ENCODE data around the gene SLC25A21. TPM values are rescaled to one million over a fixed set of nuclear protein-coding genes. Genes with fewer than 3 reads are reported as not detected.
A peak's percentile ranks its signal among the peaks of the same experiment; 100 is the strongest.

SLC25A21 gene
- total and polyA plus RNA-seq, 2 of the 13 experiments (the other 11 are each of a cell fraction or from before 2014, with no cell fraction given): 1.9 to 2.9 TPM

- TF ChIP-seq ATF3 (CRISPR knock-in tag; IDR thresholded peaks at IDR 0.05): 0 out of 2 replicates have a peak, but pooled peaks have one; percentile 28
- TF ChIP-seq EHMT2 (IDR thresholded peaks at IDR 0.05; ENCODE audit: borderline replicate concordance, low read depth, low read length): 0 out of 2 replicates have a peak, but pooled peaks have one; percentile 26
- peak; percentile 55; the same call in 1 of the 2 replicates for TF ChIP-seq CBX5 (CRISPR knock-in tag; IDR thresholded peaks at IDR 0.05; ENCODE audit: borderline replicate concordance)
- peak; percentile 74 to 88 for TF ChIP-seq MAFK (conservative IDR thresholded peaks at IDR 0.05 in 1 of 2, IDR thresholded peaks at IDR 0.05 in 1 of 2; ENCODE audit: low read length in 2 of 2)
- no peak for TF ChIP-seq MTF2 (CRISPR knock-in tag; IDR thresholded peaks at IDR 0.05; ENCODE audit: borderline replicate concordance)
- no peak for TF ChIP-seq ZFP62 (CRISPR knock-in tag; IDR thresholded peaks at IDR 0.05)
- no peak for TF ChIP-seq GTF2F1 (IDR thresholded peaks at IDR 0.05; ENCODE audit: low read length)
- peak; percentile 70 for TF ChIP-seq FOSL2 (CRISPR knock-in tag; IDR thresholded peaks at IDR 0.05)
- TF ChIP-seq ZNF251 (CRISPR knock-in tag; IDR thresholded peaks at IDR 0.05): no peak
Measured at GRCh38 chr14:36976571-36977023, 195.8 kb downstream of the SLC25A21 start (continued).

GRCh38 chr14:36975834-36976233 is 196.6 kb downstream of the SLC25A21 start:
- Histone ChIP-seq H2AFZ (ENCODE audit: low read length) (peak overlapping the region; percentile 6), H4K20me1 (ENCODE audit: insufficient read depth, low read length) (no peaks in the 10 kb centered on the region), H3K36me3 (replicated peaks in 1 of 2; ENCODE audit: control insufficient read depth in 1 of 2, insufficient read depth in 2 of 2, low read length in 2 of 2) (no peaks in the 10 kb centered on the region), H3K4me1 (ENCODE audit: insufficient read depth, low read length) (peaks cover 28% of the 10 kb centered on the region), H3K9ac (ENCODE audit: insufficient read depth, low read depth, low read length) (no peak overlapping the region), H3K79me2 (ENCODE audit: insufficient read depth, low read length) (no peaks in the 10 kb centered on the region), H3K4me3 (replicated peaks in 1 of 3; ENCODE audit: insufficient read depth in 1 of 3, low read depth in 2 of 3, low read length in 3 of 3) (no peak overlapping the region), H3K27me3 (ENCODE audit: control insufficient read depth in 1 of 2, insufficient read depth in 2 of 2, low read length in 2 of 2) (no peaks in the 10 kb centered on the region), H3K27ac (ENCODE audit: extremely low read length, insufficient read depth, low read length) (no peak overlapping the region), H3K4me2 (ENCODE audit: low read depth, low read length) (0 out of 2 replicates have a peak overlapping the region, but pooled peaks have one; percentile 2), H3K9me3 (ENCODE audit: low read length) (no peaks in the 10 kb centered on the region)
- ATAC-seq (peak; percentile 80), FAIRE-seq (no peak), DNase-seq (ENCODE audit: low spot score) (peak; percentile 79)
- ChIA-PET POLR2A (no interaction called here), CTCF (ENCODE audit: low intra/inter-chr PET ratio, low total read pairs) (interaction anchor here (0.7 kb wide), 1 partner anchor 422 kb away, joined by 3 read pairs; no protein-coding TSS in a partner anchor)
- intact Hi-C loops (cut with micrococcal nuclease; ENCODE audit: unreplicated experiment) (no loop called here), in situ Hi-C loops (cut with HindIII; ENCODE audit: extremely low pct_ligation_motif_present, low pct_unique_long_range_greater_than_20kb) (no loop called here)
- BruUV-seq (replicated peaks): no TSS peak
- WGBS (ENCODE audit: low lambda C conversion rate): 35% methylated on average over 3 of the region's 3 CpGs
- TF ChIP-seq RXRB (CRISPR knock-in tag; IDR thresholded peaks at IDR 0.05; ENCODE audit: borderline replicate concordance): peak; percentile 22; the same call in 1 of the 2 replicates
- no peak for TF ChIP-seq HOXA3 (CRISPR knock-in tag; IDR thresholded peaks at IDR 0.05)
- peak; percentile 6; the same call in 1 of the 2 replicates for TF ChIP-seq FOXA3 (CRISPR knock-in tag; IDR thresholded peaks at IDR 0.05)
- TF ChIP-seq HOXA9 (CRISPR knock-in tag; IDR thresholded peaks at IDR 0.05; ENCODE audit: borderline replicate concordance): no peak
- TF ChIP-seq MZF1 (CRISPR knock-in tag; IDR thresholded peaks at IDR 0.05; ENCODE audit: borderline replicate concordance): no peak
- peak; percentile 9; the same call in 1 of the 2 replicates for TF ChIP-seq FOSL2 (CRISPR knock-in tag; IDR thresholded peaks at IDR 0.05)
- TF ChIP-seq TBP (CRISPR knock-in tag; IDR thresholded peaks at IDR 0.05): no peak
- TF ChIP-seq, protein P1, sequence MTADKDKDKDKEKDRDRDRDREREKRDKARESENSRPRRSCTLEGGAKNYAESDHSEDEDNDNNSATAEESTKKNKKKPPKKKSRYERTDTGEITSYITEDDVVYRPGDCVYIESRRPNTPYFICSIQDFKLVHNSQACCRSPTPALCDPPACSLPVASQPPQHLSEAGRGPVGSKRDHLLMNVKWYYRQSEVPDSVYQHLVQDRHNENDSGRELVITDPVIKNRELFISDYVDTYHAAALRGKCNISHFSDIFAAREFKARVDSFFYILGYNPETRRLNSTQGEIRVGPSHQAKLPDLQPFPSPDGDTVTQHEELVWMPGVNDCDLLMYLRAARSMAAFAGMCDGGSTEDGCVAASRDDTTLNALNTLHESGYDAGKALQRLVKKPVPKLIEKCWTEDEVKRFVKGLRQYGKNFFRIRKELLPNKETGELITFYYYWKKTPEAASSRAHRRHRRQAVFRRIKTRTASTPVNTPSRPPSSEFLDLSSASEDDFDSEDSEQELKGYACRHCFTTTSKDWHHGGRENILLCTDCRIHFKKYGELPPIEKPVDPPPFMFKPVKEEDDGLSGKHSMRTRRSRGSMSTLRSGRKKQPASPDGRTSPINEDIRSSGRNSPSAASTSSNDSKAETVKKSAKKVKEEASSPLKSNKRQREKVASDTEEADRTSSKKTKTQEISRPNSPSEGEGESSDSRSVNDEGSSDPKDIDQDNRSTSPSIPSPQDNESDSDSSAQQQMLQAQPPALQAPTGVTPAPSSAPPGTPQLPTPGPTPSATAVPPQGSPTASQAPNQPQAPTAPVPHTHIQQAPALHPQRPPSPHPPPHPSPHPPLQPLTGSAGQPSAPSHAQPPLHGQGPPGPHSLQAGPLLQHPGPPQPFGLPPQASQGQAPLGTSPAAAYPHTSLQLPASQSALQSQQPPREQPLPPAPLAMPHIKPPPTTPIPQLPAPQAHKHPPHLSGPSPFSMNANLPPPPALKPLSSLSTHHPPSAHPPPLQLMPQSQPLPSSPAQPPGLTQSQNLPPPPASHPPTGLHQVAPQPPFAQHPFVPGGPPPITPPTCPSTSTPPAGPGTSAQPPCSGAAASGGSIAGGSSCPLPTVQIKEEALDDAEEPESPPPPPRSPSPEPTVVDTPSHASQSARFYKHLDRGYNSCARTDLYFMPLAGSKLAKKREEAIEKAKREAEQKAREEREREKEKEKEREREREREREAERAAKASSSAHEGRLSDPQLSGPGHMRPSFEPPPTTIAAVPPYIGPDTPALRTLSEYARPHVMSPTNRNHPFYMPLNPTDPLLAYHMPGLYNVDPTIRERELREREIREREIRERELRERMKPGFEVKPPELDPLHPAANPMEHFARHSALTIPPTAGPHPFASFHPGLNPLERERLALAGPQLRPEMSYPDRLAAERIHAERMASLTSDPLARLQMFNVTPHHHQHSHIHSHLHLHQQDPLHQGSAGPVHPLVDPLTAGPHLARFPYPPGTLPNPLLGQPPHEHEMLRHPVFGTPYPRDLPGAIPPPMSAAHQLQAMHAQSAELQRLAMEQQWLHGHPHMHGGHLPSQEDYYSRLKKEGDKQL (CRISPR knock-in tag; IDR thresholded peaks at IDR 0.05; ENCODE audit: low read depth): no peak
- no peak for TF ChIP-seq PAWR (CRISPR knock-in tag; IDR thresholded peaks at IDR 0.05; ENCODE audit: borderline replicate concordance)
